ENCODE results near the gene SETD2. TPM values are rescaled to one million over a fixed set of nuclear protein-coding genes. Genes with fewer than 3 reads are reported as not detected.

SETD2 gene
- total and polyA plus RNA-seq, 8 donors: 9.3 to 96.2 (median 66.4) TPM

- 69 to 92% (median 87%) methylated on average over 19 to 29 of the region's 29 CpGs for WGBS, 5 donors
- H3K4me3 ChIP-seq: no peak overlapping the region
- intact Hi-C loops (cut with DNase I; ENCODE audit: low total_unique reads): loop anchor here (5.0 kb wide), 1 partner anchor 73 kb away; no protein-coding TSS in a partner anchor
- TF ChIP-seq, protein P1, sequence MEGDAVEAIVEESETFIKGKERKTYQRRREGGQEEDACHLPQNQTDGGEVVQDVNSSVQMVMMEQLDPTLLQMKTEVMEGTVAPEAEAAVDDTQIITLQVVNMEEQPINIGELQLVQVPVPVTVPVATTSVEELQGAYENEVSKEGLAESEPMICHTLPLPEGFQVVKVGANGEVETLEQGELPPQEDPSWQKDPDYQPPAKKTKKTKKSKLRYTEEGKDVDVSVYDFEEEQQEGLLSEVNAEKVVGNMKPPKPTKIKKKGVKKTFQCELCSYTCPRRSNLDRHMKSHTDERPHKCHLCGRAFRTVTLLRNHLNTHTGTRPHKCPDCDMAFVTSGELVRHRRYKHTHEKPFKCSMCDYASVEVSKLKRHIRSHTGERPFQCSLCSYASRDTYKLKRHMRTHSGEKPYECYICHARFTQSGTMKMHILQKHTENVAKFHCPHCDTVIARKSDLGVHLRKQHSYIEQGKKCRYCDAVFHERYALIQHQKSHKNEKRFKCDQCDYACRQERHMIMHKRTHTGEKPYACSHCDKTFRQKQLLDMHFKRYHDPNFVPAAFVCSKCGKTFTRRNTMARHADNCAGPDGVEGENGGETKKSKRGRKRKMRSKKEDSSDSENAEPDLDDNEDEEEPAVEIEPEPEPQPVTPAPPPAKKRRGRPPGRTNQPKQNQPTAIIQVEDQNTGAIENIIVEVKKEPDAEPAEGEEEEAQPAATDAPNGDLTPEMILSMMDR (IDR thresholded peaks at IDR 0.05): no peak
- TF ChIP-seq EP300 (IDR thresholded peaks at IDR 0.05): no peak
- no peak for TF ChIP-seq POLR2AphosphoS5 (IDR thresholded peaks at IDR 0.05)
- TF ChIP-seq POLR2A (IDR thresholded peaks at IDR 0.05): no peak
- no peak overlapping the region for H3K27ac ChIP-seq
- H3K36me3 ChIP-seq: peaks cover 36 to 100% (median 90%) of the 10 kb centered on the region in 4 donors
- peaks cover 0 to 20% (median 12%) of the 10 kb centered on the region in 4 donors for H3K4me1 ChIP-seq
- DNase-seq: no peak
- no peaks in the 10 kb centered on the region for H3K9me3 ChIP-seq
- H3K27me3 ChIP-seq: no peaks in the 10 kb centered on the region
Observed at GRCh38 chr3:46994801-46995731, 168.8 kb downstream of the SETD2 start.

- Histone ChIP-seq H3K9me3 (no peaks in the 10 kb centered on the region), H3K4me3 (no peak overlapping the region), H3K27ac (no peak overlapping the region), H3K4me1 (peaks cover 3 to 30% (median 20%) of the 10 kb centered on the region in 4 donors), H3K36me3 (peaks cover 28 to 100% (median 90%) of the 10 kb centered on the region in 4 donors), H3K27me3 (no peaks in the 10 kb centered on the region)
- DNase-seq: no peak
- 80 to 100% (median 89%) methylated on average over 1 to 7 of the region's 7 CpGs for WGBS, 5 donors
- TF ChIP-seq POLR2A (IDR thresholded peaks at IDR 0.05) (no peak), EP300 (IDR thresholded peaks at IDR 0.05) (no peak), POLR2AphosphoS5 (IDR thresholded peaks at IDR 0.05) (no peak)
- TF ChIP-seq, protein P1 (IDR thresholded peaks at IDR 0.05): no peak
- intact Hi-C loops (cut with DNase I; ENCODE audit: low total_unique reads): no loop called here
Observed at GRCh38 chr3:46993986-46994385, 169.9 kb downstream of the SETD2 start.

GRCh38 chr3:46993292-46993691 is 170.6 kb downstream of the SETD2 start:
- H3K27me3 ChIP-seq: no peaks in the 10 kb centered on the region
- H3K4me3 ChIP-seq: no peak overlapping the region
- DNase-seq: no peak
- peaks cover 10 to 37% (median 20%) of the 10 kb centered on the region in 4 donors for H3K4me1 ChIP-seq
- no peak overlapping the region for H3K27ac ChIP-seq
- no peak for TF ChIP-seq POLR2AphosphoS5 (IDR thresholded peaks at IDR 0.05)
- TF ChIP-seq EP300 (IDR thresholded peaks at IDR 0.05): no peak
- TF ChIP-seq, protein P1 (IDR thresholded peaks at IDR 0.05): no peak
- intact Hi-C loops (cut with DNase I; ENCODE audit: low total_unique reads): no loop called here
- 69 to 88% (median 76%) methylated on average over 2 of the region's 2 CpGs for WGBS, 5 donors
- no peaks in the 10 kb centered on the region for H3K9me3 ChIP-seq
- peaks cover 29 to 100% (median 90%) of the 10 kb centered on the region in 4 donors for H3K36me3 ChIP-seq

GRCh38 chr3:46992231-46992630 is 171.7 kb downstream of the SETD2 start:
- Histone ChIP-seq H3K9me3 (no peaks in the 10 kb centered on the region), H3K4me3 (no peak overlapping the region), H3K27me3 (no peaks in the 10 kb centered on the region), H3K36me3 (peaks cover 29 to 90% (median 86%) of the 10 kb centered on the region in 4 donors), H3K4me1 (peaks cover 21 to 48% (median 28%) of the 10 kb centered on the region in 4 donors), H3K27ac (no peak overlapping the region)
- TF ChIP-seq, protein P1 (IDR thresholded peaks at IDR 0.05): no peak
- no peak for TF ChIP-seq EP300 (IDR thresholded peaks at IDR 0.05)
- TF ChIP-seq POLR2A (IDR thresholded peaks at IDR 0.05): no peak
- no peak for TF ChIP-seq POLR2AphosphoS5 (IDR thresholded peaks at IDR 0.05)
- intact Hi-C loops (cut with DNase I; ENCODE audit: low total_unique reads): no loop called here
- DNase-seq: no peak
- 85 to 98% (median 92%) methylated on average over 9 of the region's 9 CpGs for WGBS, 5 donors

All from stomach (tissue), 9 donors.